T-cell (primary cell): ENCODE data around the gene ANO1. TPM values are rescaled to one million over a fixed set of nuclear protein-coding genes. Genes with fewer than 3 reads are reported as not detected.

Source experiments
- ATAC-seq, 4 experiments: fragments of 200-7000 bp in 3 of 4; fragments of 150-1000 bp in 1 of 4; cut with Tn5 transposase; replicated peaks in 1 of 4; 1 replicate in 3 of 4; 2 replicates in 1 of 4; pipeline ENCODE4 v1.10.0; 2021; ENCODE audit warnings: moderate library complexity in 3 of 4, mild to moderate bottlenecking in 2 of 4, moderate number of reproducible peaks in 1 of 4
- CTCF ChIA-PET, 2 donors: fragments of 300-600 bp; sonication (Branson Sonifier 250); formaldehyde crosslinking; loops; one replicate each; lab custom pipeline; 2022; ENCODE audit warnings: antibody characterized with exemption in 2 of 2; lab: Charles Lee
- POLR2A ChIA-PET, 2 donors: fragments of 300-600 bp; sonication (Branson Sonifier 250); formaldehyde crosslinking; loops; one replicate each; lab custom pipeline; 2022; ENCODE audit warnings: antibody characterized with exemption in 2 of 2; lab: Charles Lee
- DNase-seq, 35 experiments: peaks; one replicate each; pipeline versions ENCODE4 v3.0.0 to v3.0.0-alpha.2; 2013 to 2023
- H3K27ac ChIP-seq: one replicate; pipeline ENCODE4 v1.5.1; 2013; ENCODE audit warnings: low read length
- H3K27me3 ChIP-seq, 2 experiments: replicated peaks in 1 of 2; 1 replicate in 1 of 2; 2 replicates in 1 of 2; pipeline versions ENCODE4 v1.6.1 to v1.7.0; 2013; ENCODE audit warnings: low read length in 1 of 2, mixed read lengths in 1 of 2; ENCODE audit not compliant: control insufficient read depth in 2 of 2, insufficient read depth in 2 of 2; ENCODE audit errors: extremely low read depth in 1 of 2
- H3K36me3 ChIP-seq, 2 donors: 1 replicate in 1 of 2; 2 replicates in 1 of 2; pipeline versions ENCODE4 v1.6.1 to v1.7.0; 2013; ENCODE audit warnings: low read length in 1 of 2; ENCODE audit not compliant: control insufficient read depth in 2 of 2, insufficient read depth in 1 of 2; ENCODE audit errors: extremely low read depth in 1 of 2
- H3K4me1 ChIP-seq, 2 experiments: 1 replicate in 1 of 2; 2 replicates in 1 of 2; pipeline versions ENCODE4 v1.6.1 to v1.7.0; 2013; ENCODE audit warnings: low read length in 2 of 2, mixed read lengths in 1 of 2; ENCODE audit not compliant: insufficient read depth in 2 of 2, control insufficient read depth in 1 of 2; ENCODE audit errors: extremely low read depth in 1 of 2
- H3K4me3 ChIP-seq, 2 donors: 1 replicate in 1 of 2; 2 replicates in 1 of 2; pipeline versions ENCODE4 v1.5.1 to v1.7.0; 2013; ENCODE audit warnings: mild to moderate bottlenecking in 2 of 2, low read length in 1 of 2, moderate library complexity in 1 of 2; ENCODE audit not compliant: control insufficient read depth in 1 of 2; ENCODE audit errors: extremely low read depth in 1 of 2
- H3K9me3 ChIP-seq: 2 replicates; pipeline ENCODE4 v1.7.0; 2013
- H3K27ac Mint-ChIP-seq, 2 donors: one replicate each; pipeline ENCODE4 v1.8.0; 2020 to 2021; ENCODE audit warnings: mild to moderate bottlenecking in 2 of 2, mixed read lengths in 2 of 2
- H3K27me3 Mint-ChIP-seq, 2 donors: one replicate each; pipeline ENCODE4 v1.8.0; 2021 to 2022; ENCODE audit warnings: mixed read lengths in 2 of 2
- H3K36me3 Mint-ChIP-seq: one replicate; pipeline ENCODE4 v1.8.0; 2021; ENCODE audit warnings: mixed read lengths
- H3K4me1 Mint-ChIP-seq, 3 donors: one replicate each; pipeline ENCODE4 v1.8.0; 2020 to 2022; ENCODE audit warnings: mixed read lengths in 3 of 3, mild to moderate bottlenecking in 1 of 3
- H3K4me3 Mint-ChIP-seq, 3 donors: one replicate each; pipeline ENCODE4 v1.8.0; 2020 to 2022; ENCODE audit warnings: mild to moderate bottlenecking in 3 of 3, mixed read lengths in 3 of 3, moderate library complexity in 3 of 3
- H3K9me3 Mint-ChIP-seq, 3 donors: one replicate each; pipeline ENCODE4 v1.8.0; 2020 to 2022; ENCODE audit warnings: mixed read lengths in 3 of 3
- WGBS: methylation state at CpG from one replicate; pipeline ENCODE4 v1.1.5; 2013; ENCODE audit warnings: missing lambda C conversion rate; ENCODE audit not compliant: insufficient coverage; 5-methylcytosine and 5-hydroxymethylcytosine counted together
- total RNA-seq, 35 experiments: library from RNA in 6 of 35; stranded (reverse) in 6 of 35; fragments of 120-200 nt in 1 of 35; gene quantifications; one replicate each; pipeline versions ENCODE4 v1.2.1 to v1.2.4 and lab custom pipeline; 2013 to 2026

Gene ANO1
- total RNA-seq, 5 donors from 2014 or later (not counting 1 experiment from before 2014, with no cell fraction given), result 0.19 to 0.38 (median 0.33) TPM; not detected in 2

DNA sequence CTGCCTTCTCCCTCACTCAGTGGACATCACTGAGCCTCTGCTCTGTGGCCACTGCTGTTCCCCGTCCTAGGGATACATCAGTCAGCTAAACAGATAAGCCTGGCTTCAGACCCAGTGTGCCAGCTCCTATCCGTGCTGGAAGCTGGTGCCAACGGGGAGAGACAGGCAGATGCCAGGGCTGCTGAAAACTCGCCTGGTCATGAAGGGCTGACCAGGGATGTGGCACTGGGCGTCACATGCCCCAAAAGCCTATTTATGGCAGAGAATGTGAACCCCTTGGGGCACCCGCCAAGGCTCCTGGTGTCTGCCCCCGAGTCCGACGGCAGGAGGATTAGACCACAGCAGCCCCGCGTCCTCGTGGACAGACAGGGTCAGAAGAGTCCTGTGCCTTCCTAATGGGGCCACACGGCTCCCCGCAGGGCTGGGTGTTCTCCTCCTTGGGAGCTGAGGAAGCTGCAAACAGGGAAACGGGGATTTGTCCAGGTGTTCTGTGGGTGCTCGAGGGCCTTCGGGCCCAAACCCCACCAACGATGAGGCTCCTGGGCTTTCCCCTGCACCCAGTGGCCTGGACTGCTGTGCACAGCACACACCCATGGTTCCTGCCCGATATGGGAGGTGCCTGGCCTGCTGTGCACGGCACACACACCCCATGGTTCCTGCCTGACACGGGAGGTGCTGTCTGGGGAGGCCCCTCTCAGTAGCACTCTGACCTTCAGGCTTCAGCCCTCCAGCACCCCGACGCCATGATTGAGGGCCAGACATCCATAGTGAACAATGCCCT lies 19.9 kb downstream of the ANO1 start:
- ChIA-PET CTCF (no interaction called here), POLR2A (no interaction called here)
- Mint-ChIP-seq H3K27me3 (peaks cover 0 to 12% of the 10 kb centered on the region in 2 donors), H3K27ac (no peak overlapping the region), H3K36me3 (no peaks in the 10 kb centered on the region), H3K9me3 (no peaks in the 10 kb centered on the region), H3K4me3 (no peak overlapping the region), H3K4me1 (no peaks in the 10 kb centered on the region)
- Histone ChIP-seq H3K4me3 (no peak overlapping the region), H3K4me1 (no peaks in the 10 kb centered on the region), H3K27ac (no peak overlapping the region), H3K9me3 (no peaks in the 10 kb centered on the region), H3K27me3 (peaks cover 0 to 37% of the 10 kb centered on the region in 2 experiments), H3K36me3 (no peaks in the 10 kb centered on the region)
- DNase-seq, result no peak
- ATAC-seq, result no peak
- 78% methylated on average over 18 of the region's 23 CpGs for WGBS

DNA sequence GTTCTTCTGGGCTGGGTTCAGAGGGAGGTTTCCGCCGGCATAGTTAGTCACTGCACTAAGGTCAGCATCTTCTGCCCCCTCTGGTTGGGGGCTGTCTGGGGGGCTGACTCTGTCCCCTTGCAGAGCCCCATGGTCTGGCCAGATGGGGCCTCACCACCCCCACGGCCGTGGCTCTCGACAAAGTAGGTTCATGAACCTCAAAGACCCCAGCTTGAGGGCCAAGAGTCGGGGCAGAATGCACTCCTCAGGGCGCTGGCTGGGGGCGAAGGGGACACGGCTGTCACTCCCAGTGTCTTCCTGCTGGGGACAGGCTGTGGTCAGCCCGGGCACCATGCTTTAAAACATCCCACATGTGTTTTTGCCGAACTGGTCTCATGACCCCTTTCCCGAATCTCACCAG lies 20.8 kb downstream of the ANO1 start:
- DNase-seq (no peak), ATAC-seq (no peak)
- no peak overlapping the region for H3K4me3 ChIP-seq
- H3K27me3 ChIP-seq, result peaks cover 0 to 38% of the 10 kb centered on the region in 2 experiments
- no peak overlapping the region for H3K27ac ChIP-seq
- H3K4me3 Mint-ChIP-seq, result no peak overlapping the region
- no peaks in the 10 kb centered on the region for H3K36me3 Mint-ChIP-seq
- WGBS, result 74% methylated on average over 12 of the region's 12 CpGs
- no peak overlapping the region for H3K27ac Mint-ChIP-seq
- H3K4me1 Mint-ChIP-seq, result no peaks in the 10 kb centered on the region
- no peaks in the 10 kb centered on the region for H3K9me3 Mint-ChIP-seq
- ChIA-PET POLR2A (no interaction called here), CTCF (no interaction called here)
- H3K4me1 ChIP-seq, result no peaks in the 10 kb centered on the region
- no peaks in the 10 kb centered on the region for H3K9me3 ChIP-seq
- no peaks in the 10 kb centered on the region for H3K36me3 ChIP-seq
- peaks cover 0 to 15% of the 10 kb centered on the region in 2 donors for H3K27me3 Mint-ChIP-seq

DNA sequence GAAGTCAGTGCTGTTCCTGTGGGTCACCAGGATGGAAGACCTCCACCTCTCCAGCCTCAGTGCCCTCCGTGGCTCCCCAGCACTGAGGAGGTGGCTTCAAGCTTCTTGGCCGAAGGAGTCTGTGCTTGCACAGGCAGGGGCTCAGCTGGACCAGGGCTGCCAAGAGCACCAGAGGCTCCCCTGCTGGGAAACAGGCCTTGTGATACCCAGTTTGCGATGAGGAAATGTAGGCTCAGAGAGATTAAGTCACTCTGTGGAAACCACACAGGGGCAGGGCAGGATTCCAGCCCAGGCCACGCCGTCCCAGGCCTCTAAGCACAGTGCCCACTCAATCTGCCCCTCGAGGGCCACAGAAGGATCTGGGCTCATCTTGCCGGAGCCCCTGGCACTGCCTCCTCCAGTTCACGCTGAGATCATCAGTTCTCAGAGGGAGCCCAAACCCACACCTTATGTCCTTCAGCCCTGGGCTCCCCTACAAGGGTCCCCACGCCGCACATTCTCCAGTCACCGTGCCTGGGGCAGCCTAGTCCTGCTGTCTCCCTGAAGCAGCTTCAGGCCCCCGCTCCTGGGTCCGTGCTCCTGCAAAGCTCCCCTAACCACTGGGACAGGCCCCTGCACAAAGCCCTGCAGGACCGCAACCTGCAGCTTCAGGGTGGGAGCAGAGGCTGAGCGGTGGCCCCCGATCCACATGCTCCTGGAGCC lies 21.6 kb downstream of the ANO1 start:
- WGBS, result 78% methylated on average over 13 of the region's 16 CpGs
- ChIA-PET CTCF (no interaction called here), POLR2A (no interaction called here)
- Histone ChIP-seq H3K4me1 (no peaks in the 10 kb centered on the region), H3K27me3 (peaks cover 0 to 35% of the 10 kb centered on the region in 2 experiments), H3K9me3 (no peaks in the 10 kb centered on the region), H3K4me3 (no peak overlapping the region), H3K27ac (no peak overlapping the region), H3K36me3 (no peaks in the 10 kb centered on the region)
- H3K9me3 Mint-ChIP-seq, result no peaks in the 10 kb centered on the region
- no peaks in the 10 kb centered on the region for H3K36me3 Mint-ChIP-seq
- no peaks in the 10 kb centered on the region for H3K4me1 Mint-ChIP-seq
- DNase-seq (no peak), ATAC-seq (no peak)
- H3K4me3 Mint-ChIP-seq, result no peak overlapping the region
- H3K27ac Mint-ChIP-seq, result no peak overlapping the region
- H3K27me3 Mint-ChIP-seq, result peaks cover 0 to 15% of the 10 kb centered on the region in 2 donors

DNA sequence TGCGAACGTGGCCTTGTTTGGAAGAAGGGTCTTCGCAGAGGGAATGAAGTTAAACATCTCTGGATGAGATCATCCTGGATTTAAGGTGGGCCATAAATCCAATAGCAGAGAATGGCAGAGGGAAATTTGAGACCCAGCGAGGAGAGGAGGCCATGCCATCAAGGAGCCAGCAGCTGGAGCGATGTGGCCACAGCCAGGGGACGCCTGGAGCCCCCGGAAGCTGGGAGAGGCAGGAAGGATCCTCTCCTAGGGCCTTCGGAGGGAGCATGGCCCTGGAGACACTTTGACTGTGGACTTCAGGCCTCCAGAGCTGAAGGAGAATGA lies 22.1 kb downstream of the ANO1 start:
- Histone ChIP-seq H3K27ac (no peak overlapping the region), H3K4me1 (no peaks in the 10 kb centered on the region), H3K9me3 (no peaks in the 10 kb centered on the region), H3K27me3 (peaks cover 0 to 40% of the 10 kb centered on the region in 2 experiments), H3K36me3 (no peaks in the 10 kb centered on the region), H3K4me3 (no peak overlapping the region)
- Mint-ChIP-seq H3K27ac (no peak overlapping the region), H3K9me3 (no peaks in the 10 kb centered on the region), H3K4me1 (no peaks in the 10 kb centered on the region), H3K36me3 (no peaks in the 10 kb centered on the region), H3K4me3 (no peak overlapping the region), H3K27me3 (peaks cover 0 to 14% of the 10 kb centered on the region in 2 donors)
- CTCF ChIA-PET, result no interaction called here
- DNase-seq, result no peak
- 74% methylated on average over 8 of the region's 8 CpGs for WGBS
- ATAC-seq, result no peak
- POLR2A ChIA-PET, result no interaction called here

DNA sequence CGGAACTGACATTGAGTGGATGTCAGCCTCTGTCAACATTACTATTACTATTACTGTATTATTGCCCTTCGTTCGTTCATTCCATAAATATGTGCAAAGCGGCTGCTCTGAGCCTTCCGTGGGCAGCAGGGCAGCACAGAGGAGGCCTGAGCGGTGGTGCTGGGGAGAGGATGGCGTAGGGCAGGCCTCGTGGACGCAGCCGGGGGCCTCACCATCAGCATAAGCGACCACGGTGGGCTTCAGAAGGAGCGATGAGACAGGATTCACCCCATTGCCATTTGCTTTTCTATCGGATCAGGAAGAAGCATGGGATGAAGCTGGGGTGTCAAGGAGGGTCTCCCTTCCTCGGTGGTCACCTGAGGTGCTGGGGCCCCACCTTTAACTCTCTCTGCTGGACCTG lies 22.7 kb downstream of the ANO1 start:
- DNase-seq, result no peak
- no peaks in the 10 kb centered on the region for H3K36me3 ChIP-seq
- no peak overlapping the region for H3K4me3 ChIP-seq
- Mint-ChIP-seq H3K4me1 (no peaks in the 10 kb centered on the region), H3K36me3 (no peaks in the 10 kb centered on the region), H3K27ac (no peak overlapping the region), H3K27me3 (peaks cover 0 to 14% of the 10 kb centered on the region in 2 donors), H3K9me3 (no peaks in the 10 kb centered on the region), H3K4me3 (no peak overlapping the region)
- CTCF ChIA-PET, result no interaction called here
- no peak for ATAC-seq
- no peaks in the 10 kb centered on the region for H3K9me3 ChIP-seq
- 73% methylated on average over 11 of the region's 15 CpGs for WGBS
- H3K27ac ChIP-seq, result no peak overlapping the region
- POLR2A ChIA-PET, result no interaction called here
- peaks cover 0 to 40% of the 10 kb centered on the region in 2 experiments for H3K27me3 ChIP-seq
- no peaks in the 10 kb centered on the region for H3K4me1 ChIP-seq

DNA sequence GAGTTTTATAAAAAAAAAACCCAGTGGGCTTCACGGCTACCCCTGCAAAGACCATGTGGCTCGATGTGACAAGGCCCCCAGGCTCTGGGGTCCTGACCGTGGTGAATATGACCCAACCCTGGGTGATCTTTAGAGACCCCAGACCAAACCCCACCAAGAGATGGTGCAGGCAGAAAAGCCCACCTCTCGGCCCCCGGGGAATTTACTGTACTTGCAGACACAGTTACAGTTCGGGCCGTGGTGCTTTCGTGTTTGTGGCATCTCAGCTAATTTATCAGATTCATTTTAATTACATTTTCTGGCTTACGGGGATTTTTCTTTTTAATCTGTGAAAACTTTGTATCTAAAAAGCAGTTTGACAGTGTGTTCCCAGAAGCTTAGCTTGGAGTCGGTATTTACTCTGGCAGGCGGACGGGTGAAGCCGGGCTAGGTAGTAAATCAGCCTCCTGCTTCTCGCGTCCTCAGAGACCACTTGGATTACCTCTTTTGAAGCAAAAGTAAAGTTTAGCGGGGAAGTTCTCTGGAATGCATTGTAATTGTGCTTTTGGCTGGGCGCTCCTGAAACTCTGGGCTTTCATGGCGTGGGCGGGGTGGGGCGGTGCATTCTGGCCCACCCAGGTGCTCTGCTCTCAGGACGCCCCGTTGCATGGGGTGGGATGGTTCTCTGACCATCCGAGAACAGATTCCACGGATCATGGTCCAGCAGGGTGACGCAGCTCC lies 25.3 kb downstream of the ANO1 start:
- Histone ChIP-seq H3K36me3 (no peaks in the 10 kb centered on the region), H3K4me1 (no peaks in the 10 kb centered on the region), H3K27me3 (peaks cover 0 to 38% of the 10 kb centered on the region in 2 experiments), H3K4me3 (no peak overlapping the region), H3K27ac (no peak overlapping the region), H3K9me3 (no peaks in the 10 kb centered on the region)
- no peaks in the 10 kb centered on the region for H3K9me3 Mint-ChIP-seq
- peaks cover 0 to 18% of the 10 kb centered on the region in 2 donors for H3K27me3 Mint-ChIP-seq
- H3K36me3 Mint-ChIP-seq, result no peaks in the 10 kb centered on the region
- no peaks in the 10 kb centered on the region for H3K4me1 Mint-ChIP-seq
- H3K4me3 Mint-ChIP-seq, result no peak overlapping the region
- ATAC-seq (no peak), DNase-seq (no peak)
- no peak overlapping the region for H3K27ac Mint-ChIP-seq
- POLR2A ChIA-PET, result no interaction called here
- CTCF ChIA-PET, result no interaction called here
- WGBS, result 89% methylated on average over 10 of the region's 25 CpGs
